Glutamatergic neuron (in vitro differentiated cells): ENCODE measurements around the gene PEPD. TPM values are rescaled to one million over a fixed set of nuclear protein-coding genes. Genes with fewer than 3 reads are reported as not detected.

Experiments used
- DNase-seq: peaks from one replicate; pipeline ENCODE4 v3.0.0; 2022
- H3K27ac Mint-ChIP-seq: one replicate; pipeline ENCODE4 v1.8.0; 2020; ENCODE audit warnings: mild to moderate bottlenecking, mixed read lengths, inconsistent platforms; ENCODE audit not compliant: unreplicated experiment
- H3K27me3 Mint-ChIP-seq: one replicate; pipeline ENCODE4 v1.8.0; 2020; ENCODE audit warnings: mild to moderate bottlenecking, moderate library complexity, mixed read lengths, inconsistent platforms; ENCODE audit not compliant: unreplicated experiment
- H3K36me3 Mint-ChIP-seq: one replicate; pipeline ENCODE4 v1.8.0; 2020; ENCODE audit warnings: mild to moderate bottlenecking, mixed read lengths, inconsistent platforms; ENCODE audit not compliant: unreplicated experiment
- H3K4me1 Mint-ChIP-seq: one replicate; pipeline ENCODE4 v1.8.0; 2020; ENCODE audit warnings: mild to moderate bottlenecking, low read depth, mixed read lengths, inconsistent platforms; ENCODE audit not compliant: unreplicated experiment
- H3K4me3 Mint-ChIP-seq: one replicate; pipeline ENCODE4 v1.8.0; 2020; ENCODE audit warnings: mild to moderate bottlenecking, mixed read lengths, inconsistent platforms; ENCODE audit not compliant: unreplicated experiment
- H3K9me3 Mint-ChIP-seq: one replicate; pipeline ENCODE4 v1.8.0; 2020; ENCODE audit warnings: mild to moderate bottlenecking, moderate library complexity, mixed read lengths, inconsistent platforms; ENCODE audit not compliant: unreplicated experiment
- total RNA-seq: library from RNA; stranded (reverse); fragmentation: NEBNext Ultra II Directional; extraction: Animal tissue kit (Norgen Biotek cat#: 25700); gene quantifications from one replicate; pipeline ENCODE4 v1.2.1, GENCODE V29; 2021; ENCODE audit not compliant: unreplicated experiment
- TF ChIP-seq, protein P1 (sequence below): fragments of 200-600 bp; sonication (generic); IDR thresholded peaks from one replicate; pipeline ENCODE4 v1.5.0; 2021; ENCODE audit not compliant: partially characterized antibody, unreplicated experiment

PEPD gene
- total RNA-seq, 1 donor from 2014 or later = 93.3 TPM

DNA sequence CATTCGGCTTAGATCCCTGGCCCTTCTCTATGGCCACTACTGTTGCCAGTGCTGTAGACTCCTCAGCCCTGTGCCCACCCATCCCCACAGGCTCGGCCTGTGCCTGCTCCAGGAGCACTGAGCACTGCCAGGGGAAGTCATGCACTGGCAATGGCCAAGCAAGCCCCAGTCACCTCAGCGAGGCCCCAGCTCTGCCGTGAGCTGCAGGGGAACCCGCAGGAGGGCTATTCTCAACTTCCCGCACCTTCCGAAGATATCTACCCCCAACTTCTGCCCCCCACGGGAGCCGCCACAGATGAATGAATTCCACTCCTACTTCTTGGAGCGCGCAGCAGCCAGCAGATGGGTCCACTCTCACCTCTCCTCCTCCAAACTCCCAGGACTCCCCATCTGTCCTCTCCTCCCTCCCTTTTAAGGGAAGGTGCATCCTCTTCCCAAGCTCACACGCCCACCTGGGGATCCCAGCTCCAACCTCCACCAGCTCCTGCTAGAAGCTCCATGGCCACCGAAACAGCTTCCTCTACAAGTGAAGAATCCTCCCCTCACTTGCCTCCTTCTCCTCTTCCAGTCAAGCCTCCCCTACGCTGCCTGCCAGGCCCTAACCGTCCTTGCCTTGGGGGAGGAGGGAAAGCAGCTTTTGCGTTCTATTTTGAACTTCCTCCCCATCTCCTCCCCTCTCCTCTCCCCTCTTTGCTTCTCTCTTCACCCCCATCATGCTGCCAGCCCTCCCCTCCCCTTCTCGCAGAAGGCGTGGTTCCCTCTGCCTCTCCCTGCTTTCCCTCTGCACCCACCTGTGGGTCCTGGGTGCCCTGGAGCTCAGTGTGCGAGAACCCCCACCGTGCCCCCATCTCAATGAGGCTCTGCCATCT, 52.2 kb downstream of the PEPD start:
- peaks cover 35% of the 10 kb centered on the region for H3K4me1 Mint-ChIP-seq
- H3K4me3 Mint-ChIP-seq = peak overlapping the region; percentile 68
- H3K27ac Mint-ChIP-seq = no peak overlapping the region
- peaks cover 17% of the 10 kb centered on the region for H3K27me3 Mint-ChIP-seq
- no peaks in the 10 kb centered on the region for H3K36me3 Mint-ChIP-seq
- TF ChIP-seq, protein P1, sequence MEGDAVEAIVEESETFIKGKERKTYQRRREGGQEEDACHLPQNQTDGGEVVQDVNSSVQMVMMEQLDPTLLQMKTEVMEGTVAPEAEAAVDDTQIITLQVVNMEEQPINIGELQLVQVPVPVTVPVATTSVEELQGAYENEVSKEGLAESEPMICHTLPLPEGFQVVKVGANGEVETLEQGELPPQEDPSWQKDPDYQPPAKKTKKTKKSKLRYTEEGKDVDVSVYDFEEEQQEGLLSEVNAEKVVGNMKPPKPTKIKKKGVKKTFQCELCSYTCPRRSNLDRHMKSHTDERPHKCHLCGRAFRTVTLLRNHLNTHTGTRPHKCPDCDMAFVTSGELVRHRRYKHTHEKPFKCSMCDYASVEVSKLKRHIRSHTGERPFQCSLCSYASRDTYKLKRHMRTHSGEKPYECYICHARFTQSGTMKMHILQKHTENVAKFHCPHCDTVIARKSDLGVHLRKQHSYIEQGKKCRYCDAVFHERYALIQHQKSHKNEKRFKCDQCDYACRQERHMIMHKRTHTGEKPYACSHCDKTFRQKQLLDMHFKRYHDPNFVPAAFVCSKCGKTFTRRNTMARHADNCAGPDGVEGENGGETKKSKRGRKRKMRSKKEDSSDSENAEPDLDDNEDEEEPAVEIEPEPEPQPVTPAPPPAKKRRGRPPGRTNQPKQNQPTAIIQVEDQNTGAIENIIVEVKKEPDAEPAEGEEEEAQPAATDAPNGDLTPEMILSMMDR = no peak
- peaks cover 22% of the 10 kb centered on the region for H3K9me3 Mint-ChIP-seq
- DNase-seq = peak; percentile 11

DNA sequence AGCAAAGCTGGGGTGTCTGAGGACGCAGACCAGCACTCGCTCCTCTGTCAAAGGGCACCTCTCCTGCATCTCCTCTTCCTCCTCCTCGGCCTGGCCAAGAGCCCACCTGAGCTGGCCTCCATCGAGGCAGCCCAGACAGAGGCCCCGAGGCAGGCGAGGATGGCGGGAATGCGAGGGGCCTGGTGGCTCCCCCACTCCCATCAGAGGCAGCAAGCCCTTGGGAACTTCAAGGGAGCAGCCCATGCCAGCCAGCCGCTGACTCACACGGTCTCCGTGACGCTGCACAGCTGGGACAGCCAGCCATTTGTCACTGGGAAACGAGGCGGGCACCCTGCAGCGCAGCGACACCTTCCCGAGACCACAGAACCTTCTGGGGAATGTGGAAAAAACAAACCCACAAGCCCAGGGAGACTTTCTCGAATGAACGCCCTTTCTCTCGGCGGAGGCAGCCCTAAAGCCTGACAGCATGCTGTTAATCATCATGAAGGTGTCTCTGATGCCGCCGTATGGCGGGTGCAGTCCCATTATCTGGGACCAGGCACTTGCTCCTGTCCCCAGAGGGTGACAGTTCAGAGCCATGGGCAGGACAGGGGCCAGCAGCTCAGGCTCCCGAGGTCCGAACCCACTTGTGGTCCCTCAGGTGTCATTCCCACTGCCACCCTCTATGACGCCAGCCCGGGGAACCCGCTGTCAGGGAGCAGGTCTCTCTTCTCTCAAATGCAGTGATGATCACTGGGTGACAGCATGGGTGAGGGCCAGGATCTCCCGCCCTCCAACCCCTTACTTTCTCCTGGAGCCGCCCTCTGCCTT, 53.0 kb downstream of the PEPD start:
- no peaks in the 10 kb centered on the region for H3K36me3 Mint-ChIP-seq
- peaks cover 15% of the 10 kb centered on the region for H3K27me3 Mint-ChIP-seq
- peaks cover 36% of the 10 kb centered on the region for H3K4me1 Mint-ChIP-seq
- H3K9me3 Mint-ChIP-seq = peaks cover 20% of the 10 kb centered on the region
- peak; percentile 12 for DNase-seq
- H3K4me3 Mint-ChIP-seq = no peak overlapping the region
- TF ChIP-seq, protein P1 = no peak
- H3K27ac Mint-ChIP-seq = no peak overlapping the region

GRCh38 chr19:33467851-33468250, 53.7 kb downstream of the PEPD start:
- peaks cover 30% of the 10 kb centered on the region for H3K4me1 Mint-ChIP-seq
- TF ChIP-seq, protein P1 = no peak

DNA sequence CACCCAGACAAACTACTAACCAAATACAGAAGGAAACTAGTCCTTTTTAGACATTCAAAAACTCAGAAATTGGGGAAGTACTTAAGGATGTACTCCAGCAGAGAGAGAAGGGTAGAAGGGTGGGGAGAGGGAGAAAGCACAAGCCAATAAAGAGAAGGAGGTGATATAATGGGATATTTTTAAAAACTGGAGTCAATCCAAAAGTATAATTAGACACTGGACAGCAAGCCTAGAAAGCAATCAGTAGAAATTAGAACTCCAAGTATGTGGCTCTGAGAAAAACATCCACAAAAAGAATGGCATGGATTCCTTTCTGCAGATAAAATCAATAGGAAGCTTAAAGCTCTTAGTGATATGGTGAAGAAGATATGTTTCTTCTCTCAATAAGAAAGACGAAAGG, 55.8 kb downstream of the PEPD start:
- Mint-ChIP-seq H3K27ac (peak overlapping the region; percentile 28), H3K4me3 (no peak overlapping the region), H3K9me3 (peaks cover 15% of the 10 kb centered on the region), H3K36me3 (no peaks in the 10 kb centered on the region), H3K27me3 (peaks cover 11% of the 10 kb centered on the region), H3K4me1 (peaks cover 22% of the 10 kb centered on the region)
- no peak for DNase-seq
- TF ChIP-seq, protein P1 = no peak

More at GRCh38 chr19:33467851-33468250, 53.7 kb downstream of the PEPD start:
- Mint-ChIP-seq H3K4me3 (no peak overlapping the region), H3K27me3 (peaks cover 14% of the 10 kb centered on the region), H3K36me3 (no peaks in the 10 kb centered on the region), H3K9me3 (peaks cover 15% of the 10 kb centered on the region), H3K27ac (peak overlapping the region; percentile 43)
- peak; percentile 8 for DNase-seq
